GM19463 (cell line): Measurements from ENCODE around the gene RAB7B.

Source experiments
- ATAC-seq: cut with Tn5 transposase; IDR thresholded peaks from one replicate; pipeline ENCODE4 v1.9.1; 2021; ENCODE audit warnings: mild to moderate bottlenecking, moderate library complexity; ENCODE audit not compliant: unreplicated experiment

Gene RAB7B

DNA sequence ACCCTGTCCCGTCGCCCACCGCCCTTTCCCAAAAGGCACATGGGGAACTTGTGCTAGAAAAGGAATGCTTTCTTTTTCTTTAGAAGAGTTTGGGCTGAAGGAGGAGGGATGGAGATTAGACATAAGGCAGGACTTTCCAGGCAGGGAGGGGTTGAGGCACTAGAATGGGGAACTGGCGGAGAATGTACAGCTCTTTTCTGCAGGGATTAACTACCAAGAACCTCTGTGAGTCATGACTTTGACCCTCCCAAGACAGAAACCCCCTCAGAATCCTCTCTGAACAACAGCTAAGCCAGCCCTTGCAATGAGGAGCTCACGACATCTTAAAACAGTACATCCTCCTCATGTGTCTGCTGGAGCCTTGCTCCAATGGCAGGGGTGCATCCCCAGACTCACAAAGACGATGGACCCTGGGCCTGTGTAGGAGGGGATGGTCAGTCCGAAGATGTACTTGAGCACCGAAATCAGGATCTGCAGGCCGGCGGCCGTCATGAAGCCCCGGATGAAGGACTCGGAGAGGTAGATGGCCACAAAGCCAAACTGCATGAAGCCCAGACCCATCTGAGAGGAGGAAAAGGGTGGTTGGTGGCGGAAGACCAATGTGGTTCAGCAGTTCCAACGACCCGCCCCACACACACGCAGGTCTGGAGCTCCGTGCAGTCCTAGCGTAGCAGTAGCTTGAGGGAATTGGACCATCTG is 73.5 kb downstream of the RAB7B start:
- no peak for ATAC-seq

DNA sequence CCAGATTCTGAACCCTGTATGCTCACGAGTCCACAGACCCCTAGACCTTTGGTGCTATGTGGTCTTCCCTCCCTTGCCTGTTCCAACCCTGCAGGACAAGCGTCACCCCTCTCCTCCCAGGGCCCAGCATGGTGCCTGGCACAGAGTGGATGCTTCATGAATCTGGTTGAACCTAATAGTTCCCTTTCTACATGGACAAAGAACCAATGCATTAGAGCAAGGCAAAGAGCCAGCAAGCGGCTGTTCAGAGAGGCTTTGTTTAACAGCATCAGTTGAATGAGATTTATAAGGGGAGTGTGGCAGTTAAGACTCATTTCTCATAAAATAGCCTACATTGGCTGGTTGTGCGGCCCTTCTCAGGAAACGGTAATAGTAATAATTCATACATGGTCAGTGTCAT is 74.9 kb downstream of the RAB7B start:
- no peak for ATAC-seq

DNA sequence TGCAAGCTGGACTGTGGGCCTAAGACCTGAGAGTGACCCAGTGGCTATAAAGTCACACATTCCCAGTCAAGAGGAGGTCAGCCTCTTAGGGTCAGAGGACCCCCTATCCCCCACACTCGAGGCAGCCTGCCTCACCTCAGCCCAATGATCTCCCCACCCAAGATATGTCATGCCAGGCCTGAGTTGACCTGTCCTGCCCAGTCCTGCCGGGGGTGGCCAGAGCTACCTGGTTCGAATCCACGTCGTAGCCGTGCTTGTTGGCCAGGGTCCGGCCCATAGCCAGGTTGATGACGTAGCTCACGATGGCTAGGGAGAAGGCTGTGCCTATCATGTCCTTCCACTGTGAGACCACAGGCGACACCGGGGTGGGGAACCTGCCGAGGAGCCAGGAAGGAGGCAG is 75.5 kb downstream of the RAB7B start:
- no peak for ATAC-seq

DNA sequence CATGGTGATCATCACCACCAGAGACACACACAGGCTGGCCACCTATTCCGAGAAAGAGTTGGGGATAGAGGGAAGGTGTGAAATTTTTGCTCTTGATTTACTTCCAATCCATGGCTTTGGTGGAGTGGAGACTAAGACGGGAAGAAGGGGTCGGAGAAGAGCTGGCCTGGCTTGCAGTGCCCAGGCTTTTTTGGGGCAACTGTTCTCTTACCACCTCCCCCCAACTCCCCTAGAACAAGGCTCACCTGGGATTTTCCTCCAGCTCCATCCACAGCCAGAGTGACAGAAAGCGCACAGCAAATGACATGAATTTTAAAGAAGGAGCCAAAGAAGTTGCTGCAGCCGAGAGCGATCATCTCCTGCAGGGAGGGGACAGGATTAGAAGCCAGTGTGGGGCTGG is 75.9 kb downstream of the RAB7B start:
- no peak for ATAC-seq
